HepG2 (cell line): ENCODE data around the gene FANCE. TPM values are rescaled to one million over a fixed set of nuclear protein-coding genes. Genes with fewer than 3 reads are reported as not detected.
A peak's percentile ranks its signal among the peaks of the same experiment; 100 is the strongest.

Source experiments
- CREB1 ChIP-seq, 2 experiments: fragments of 450-650 bp in 1 of 2; IDR thresholded peaks; 2 replicates each; pipeline ENCODE4 v1.6.1; 2016 to 2017; ENCODE audit warnings: control low read depth in 1 of 2, mild to moderate bottlenecking in 1 of 2, missing compliant biosample characterization in 1 of 2, missing genetic modification characterization in 1 of 2
- HNRNPL ChIP-seq: fragments of 200-400 bp; formaldehyde crosslinking; IDR thresholded peaks from 2 replicates; pipeline ENCODE4 v1.6.1; 2017; ENCODE audit warnings: mild to moderate bottlenecking, low read depth, low read length
- IKZF5 ChIP-seq: IDR thresholded peaks from 2 replicates; pipeline ENCODE4 v1.6.1; 2018; ENCODE audit warnings: missing genetic modification reagents, mild to moderate bottlenecking, missing compliant biosample characterization
- ISX ChIP-seq: sonication (generic); formaldehyde crosslinking; conservative IDR thresholded peaks from 2 replicates; pipeline ENCODE4 v1.5.0; 2020; ENCODE audit warnings: missing genetic modification reagents
- JUN ChIP-seq: sonication (generic); formaldehyde crosslinking; IDR thresholded peaks from 2 replicates; pipeline ENCODE4 v1.4.0; 2020; ENCODE audit warnings: mild to moderate bottlenecking, missing genetic modification reagents
- MLXIP ChIP-seq: sonication (generic); formaldehyde crosslinking; IDR thresholded peaks from 2 replicates; pipeline ENCODE4 v1.9.0; 2021; ENCODE audit warnings: missing genetic modification reagents, borderline replicate concordance
- TOPORS ChIP-seq: sonication (generic); formaldehyde crosslinking; IDR thresholded peaks from 2 replicates; pipeline ENCODE4 v1.8.0; 2023; ENCODE audit warnings: mild to moderate bottlenecking, missing genetic modification reagents
- ZBED4 ChIP-seq: sonication (generic); formaldehyde crosslinking; IDR thresholded peaks from 2 replicates; pipeline ENCODE4 v1.4.0; 2020; ENCODE audit warnings: missing genetic modification reagents, borderline replicate concordance
- ZGPAT ChIP-seq: IDR thresholded peaks from 2 replicates; pipeline ENCODE4 v1.6.1; 2016; ENCODE audit warnings: mild to moderate bottlenecking
- ZNF251 ChIP-seq: sonication (generic); formaldehyde crosslinking; IDR thresholded peaks from 2 replicates; pipeline ENCODE4 v1.9.0; 2021; ENCODE audit warnings: mild to moderate bottlenecking, missing genetic modification reagents
- ZNF281 ChIP-seq: sonication (generic); formaldehyde crosslinking; IDR thresholded peaks from 2 replicates; pipeline ENCODE4 v1.4.0; 2020; ENCODE audit warnings: missing genetic modification reagents, borderline replicate concordance
- ZNF816 ChIP-seq: sonication (generic); formaldehyde crosslinking; IDR thresholded peaks from 2 replicates; pipeline ENCODE4 v1.8.0; 2022; ENCODE audit warnings: missing genetic modification reagents, mild to moderate bottlenecking, borderline replicate concordance
- polyA plus RNA-seq, 8 experiments: library from polyadenylated mRNA; depleted of rRNA in 3 of 8; stranded (reverse) in 7 of 8; unstranded in 1 of 8; fragments of >200 nt; fragmentation: Illumina TruSeq in 4 of 8; extraction: Trizol in 4 of 8; gene quantifications; 2 replicates each; pipeline versions ENCODE4 v1.2.1 to v1.2.3, GENCODE V29; 2011 to 2016; ENCODE audit warnings: low read depth in 4 of 8, missing spikeins in 1 of 8, mixed read lengths in 1 of 8; ENCODE audit not compliant: insufficient read depth in 1 of 8
- total RNA-seq, 5 experiments: library from RNA; depleted of rRNA; stranded (reverse); fragments of >200 nt; fragmentation: Illumina TruSeq; extraction: Trizol; gene quantifications; 2 replicates each; pipeline ENCODE4 v1.2.3, GENCODE V29; 2016; ENCODE audit warnings: low read depth in 1 of 5

Gene FANCE
- total and polyA plus RNA-seq, 2 of the 13 experiments (the other 11 are each of a cell fraction or from before 2014, with no cell fraction given): 7.1 to 11.2 TPM

GRCh38 chr6:35496036-35496840 lies 44.1 kb downstream of the FANCE start (continued):
- TF ChIP-seq MLXIP (CRISPR knock-in tag) (no peak), CREB1 (IDR thresholded peaks at IDR 0.05) (no peak), CREB1 (CRISPR knock-in tag; IDR thresholded peaks at IDR 0.05) (no peak), ZNF251 (CRISPR knock-in tag) (no peak), ZBED4 (CRISPR knock-in tag) (peak; percentile 79), ZNF816 (0 out of 2 replicates have a peak, but pooled peaks have one; percentile 24), HNRNPL (no peak), ISX (CRISPR knock-in tag) (no peak), ZGPAT (CRISPR knock-in tag) (0 out of 2 replicates have a peak, but pooled peaks have one; percentile 16), IKZF5 (no peak), TOPORS (CRISPR knock-in tag) (no peak), ZNF281 (no peak), JUN (CRISPR knock-in tag) (no peak)
